H9 (cell line): ENCODE measurements around the gene FAT1. TPM values are rescaled to one million over a fixed set of nuclear protein-coding genes. Genes with fewer than 3 reads are reported as not detected.

Experiments used
- DNase-seq: peaks from one replicate; pipeline ENCODE4 v3.0.0-alpha.2; 2017
- H2AFZ ChIP-seq: one replicate; pipeline ENCODE4 v1.6.1; 2013; ENCODE audit warnings: mild to moderate bottlenecking, low read length, control low read depth, moderate library complexity
- H2AK5ac ChIP-seq: 2 replicates; pipeline ENCODE4 v1.6.1; 2013; ENCODE audit warnings: low read length, control low read depth, mixed read lengths; ENCODE audit not compliant: insufficient read length
- H2BK120ac ChIP-seq: one replicate; pipeline ENCODE4 v1.6.1; 2013; ENCODE audit warnings: low read depth, mild to moderate bottlenecking, low read length, control low read depth, inconsistent platforms; ENCODE audit not compliant: poor library complexity, severe bottlenecking
- H2BK12ac ChIP-seq: 2 replicates; pipeline ENCODE4 v1.6.1; 2013; ENCODE audit warnings: low read length, control low read depth, mixed read lengths, low read depth; ENCODE audit not compliant: insufficient read length
- H2BK15ac ChIP-seq: 2 replicates; pipeline ENCODE4 v1.6.1; 2013; ENCODE audit warnings: low read depth, low read length, control low read depth
- H2BK20ac ChIP-seq: one replicate; pipeline ENCODE4 v1.6.1; 2013; ENCODE audit warnings: low read depth, mild to moderate bottlenecking, low read length, control low read depth, inconsistent platforms; ENCODE audit not compliant: poor library complexity, severe bottlenecking
- H2BK5ac ChIP-seq: 2 replicates; pipeline ENCODE4 v1.6.1; 2013; ENCODE audit warnings: low read length, control low read depth, mixed read lengths; ENCODE audit not compliant: insufficient read length
- H3K14ac ChIP-seq: 2 replicates; pipeline ENCODE4 v1.6.1; 2013; ENCODE audit warnings: low read length, control low read depth; ENCODE audit not compliant: insufficient read depth
- H3K18ac ChIP-seq: 2 replicates; pipeline ENCODE4 v1.6.1; 2013; ENCODE audit warnings: low read depth, mild to moderate bottlenecking, mixed read lengths, low read length, control low read depth; ENCODE audit not compliant: insufficient read length
- H3K23ac ChIP-seq: 2 replicates; pipeline ENCODE4 v1.6.1; 2013; ENCODE audit warnings: low read length, control low read depth, mixed read lengths, low read depth; ENCODE audit not compliant: insufficient read length
- H3K23me2 ChIP-seq: 2 replicates; pipeline ENCODE4 v1.6.1; 2013; ENCODE audit warnings: low read depth, mild to moderate bottlenecking, mixed read lengths, low read length, control low read depth; ENCODE audit not compliant: insufficient read length, poor library complexity, severe bottlenecking
- H3K27ac ChIP-seq: 2 replicates; pipeline ENCODE4 v1.5.1; 2013; ENCODE audit warnings: low read length, control low read depth, mixed read lengths, low read depth; ENCODE audit not compliant: insufficient read length
- H3K27me3 ChIP-seq: 2 replicates; pipeline ENCODE4 v1.6.1; 2013; ENCODE audit warnings: low read length, control low read depth, inconsistent platforms; ENCODE audit not compliant: insufficient read depth
- H3K4ac ChIP-seq: 2 replicates; pipeline ENCODE4 v1.6.1; 2013; ENCODE audit warnings: low read depth, mild to moderate bottlenecking, control low read depth, inconsistent platforms, low read length, moderate library complexity
- H3K4me1 ChIP-seq: 2 replicates; pipeline ENCODE4 v1.6.1; 2013; ENCODE audit warnings: low read length, control low read depth, inconsistent platforms; ENCODE audit not compliant: insufficient read depth
- H3K4me2 ChIP-seq: 2 replicates; pipeline ENCODE4 v1.6.1; 2013; ENCODE audit warnings: low read length, control low read depth, mixed read lengths; ENCODE audit not compliant: insufficient read length, insufficient read depth
- H3K56ac ChIP-seq: 2 replicates; pipeline ENCODE4 v1.6.1; 2013; ENCODE audit warnings: low read depth, mild to moderate bottlenecking, mixed read lengths, low read length, control low read depth; ENCODE audit not compliant: insufficient read length
- H3K79me1 ChIP-seq: 2 replicates; pipeline ENCODE4 v1.6.1; 2013; ENCODE audit warnings: low read depth, mild to moderate bottlenecking, moderate library complexity, low read length, control low read depth, inconsistent platforms; ENCODE audit not compliant: insufficient read depth, poor library complexity, severe bottlenecking
- H3K79me2 ChIP-seq: 2 replicates; pipeline ENCODE4 v1.6.1; 2013; ENCODE audit warnings: low read length, control low read depth, inconsistent platforms; ENCODE audit not compliant: insufficient read depth
- H3K9ac ChIP-seq: 2 replicates; pipeline ENCODE4 v1.6.1; 2013; ENCODE audit warnings: low read length, control low read depth, mixed read lengths; ENCODE audit not compliant: insufficient read length; ENCODE audit errors: extremely low read depth
- H3K9me3 ChIP-seq: one replicate; pipeline ENCODE4 v1.6.1; 2013; ENCODE audit warnings: low read depth, low read length, inconsistent platforms; ENCODE audit not compliant: control insufficient read depth
- H3T11ph ChIP-seq: one replicate; pipeline ENCODE4 v1.6.1; 2013; ENCODE audit warnings: mild to moderate bottlenecking, low read length, control low read depth, inconsistent platforms
- H4K20me1 ChIP-seq: one replicate; pipeline ENCODE4 v1.6.1; 2013; ENCODE audit not compliant: control insufficient read depth, insufficient read length, insufficient read depth
- H4K5ac ChIP-seq: 2 replicates; pipeline ENCODE4 v1.6.1; 2013; ENCODE audit warnings: low read depth, mild to moderate bottlenecking, mixed read lengths, low read length, control low read depth; ENCODE audit not compliant: insufficient read length
- H4K8ac ChIP-seq: replicated peaks from 2 replicates; pipeline ENCODE4 v1.6.1; 2013; ENCODE audit warnings: low read length, control low read depth, mixed read lengths, low read depth; ENCODE audit not compliant: insufficient read length
- H4K91ac ChIP-seq: 2 replicates; pipeline ENCODE4 v1.6.1; 2013; ENCODE audit warnings: low read depth, mild to moderate bottlenecking, moderate library complexity, mixed read lengths, low read length, control low read depth; ENCODE audit not compliant: insufficient read length
- H3K27ac Mint-ChIP-seq, 3 experiments: 2 replicates in 2 of 3; 3 replicates in 1 of 3; pipeline ENCODE4 v1.8.0; 2020 to 2021; ENCODE audit warnings: mixed read lengths in 3 of 3, mild to moderate bottlenecking in 1 of 3, moderate library complexity in 1 of 3
- H3K27me3 Mint-ChIP-seq: 2 replicates; pipeline ENCODE4 v1.8.0; 2021; ENCODE audit warnings: low read depth, mild to moderate bottlenecking, moderate library complexity, mixed read lengths
- H3K36me3 Mint-ChIP-seq, 3 experiments: 2 replicates in 2 of 3; 3 replicates in 1 of 3; pipeline ENCODE4 v1.8.0; 2020 to 2021; ENCODE audit warnings: low read depth in 3 of 3, mixed read lengths in 3 of 3; ENCODE audit not compliant: insufficient read depth in 1 of 3
- H3K4me1 Mint-ChIP-seq, 2 experiments: 2 replicates each; pipeline ENCODE4 v1.8.0; 2020; ENCODE audit warnings: mixed read lengths in 2 of 2
- H3K4me3 Mint-ChIP-seq, 2 experiments: 2 replicates in 1 of 2; 3 replicates in 1 of 2; pipeline ENCODE4 v1.8.0; 2020 to 2021; ENCODE audit warnings: mild to moderate bottlenecking in 2 of 2, mixed read lengths in 2 of 2, moderate library complexity in 1 of 2
- H3K9me3 Mint-ChIP-seq, 2 experiments: 2 replicates in 1 of 2; 3 replicates in 1 of 2; pipeline ENCODE4 v1.8.0; 2020; ENCODE audit warnings: mild to moderate bottlenecking in 2 of 2, mixed read lengths in 2 of 2, moderate library complexity in 1 of 2
- WGBS: extraction: QIAGEN DNeasy Blood & Tissue Kit; methylation state at CpG from one replicate; pipeline ENCODE4 v1.1.7; 2013; ENCODE audit warnings: missing lambda C conversion rate, low lambda C conversion rate, mixed read lengths; ENCODE audit not compliant: insufficient read length; ENCODE audit errors: extremely low coverage; 5-methylcytosine and 5-hydroxymethylcytosine counted together
- total RNA-seq: library from RNA; stranded (reverse); gene quantifications from 2 replicates; pipeline ENCODE4 v1.2.1, GENCODE V29; 2021
- TF ChIP-seq, protein P1 (sequence below): fragments of 200-600 bp; sonication (generic); conservative IDR thresholded peaks from 3 replicates; pipeline ENCODE4 v1.8.0; 2021; ENCODE audit warnings: antibody characterized with exemption, mild to moderate bottlenecking

The FAT1 gene
- total RNA-seq, 1 experiment from 2014 or later: 173 TPM

GRCh38 chr4:186658657-186659056, 65.0 kb downstream of the FAT1 start:
- peaks cover 8 to 50% (median 34%) of the 10 kb centered on the region in 3 experiments; a peak in 6 of 7 replicates for H3K36me3 Mint-ChIP-seq
- H3K14ac ChIP-seq: no peak overlapping the region
- no peak overlapping the region for H3K4me2 ChIP-seq
- H2BK120ac ChIP-seq: no peak overlapping the region
- no peak overlapping the region for H3K9ac ChIP-seq
- no peak overlapping the region for H2AFZ ChIP-seq
- H3K4me3 Mint-ChIP-seq: no peak overlapping the region
- no peak overlapping the region for H3K56ac ChIP-seq
- H3K9me3 Mint-ChIP-seq: no peaks in the 10 kb centered on the region
- H3K27me3 ChIP-seq: no peaks in the 10 kb centered on the region
- no peaks in the 10 kb centered on the region for H3K23me2 ChIP-seq
- H3K9me3 ChIP-seq: no peaks in the 10 kb centered on the region
- H3K27ac Mint-ChIP-seq: peak overlapping the region in 2 of 3 experiments; percentile 1 to 14; a peak in 3 of 7 replicates
- H4K5ac ChIP-seq: no peak overlapping the region
- H3K18ac ChIP-seq: no peak overlapping the region
- no peak overlapping the region for H3T11ph ChIP-seq
- TF ChIP-seq, protein P1, sequence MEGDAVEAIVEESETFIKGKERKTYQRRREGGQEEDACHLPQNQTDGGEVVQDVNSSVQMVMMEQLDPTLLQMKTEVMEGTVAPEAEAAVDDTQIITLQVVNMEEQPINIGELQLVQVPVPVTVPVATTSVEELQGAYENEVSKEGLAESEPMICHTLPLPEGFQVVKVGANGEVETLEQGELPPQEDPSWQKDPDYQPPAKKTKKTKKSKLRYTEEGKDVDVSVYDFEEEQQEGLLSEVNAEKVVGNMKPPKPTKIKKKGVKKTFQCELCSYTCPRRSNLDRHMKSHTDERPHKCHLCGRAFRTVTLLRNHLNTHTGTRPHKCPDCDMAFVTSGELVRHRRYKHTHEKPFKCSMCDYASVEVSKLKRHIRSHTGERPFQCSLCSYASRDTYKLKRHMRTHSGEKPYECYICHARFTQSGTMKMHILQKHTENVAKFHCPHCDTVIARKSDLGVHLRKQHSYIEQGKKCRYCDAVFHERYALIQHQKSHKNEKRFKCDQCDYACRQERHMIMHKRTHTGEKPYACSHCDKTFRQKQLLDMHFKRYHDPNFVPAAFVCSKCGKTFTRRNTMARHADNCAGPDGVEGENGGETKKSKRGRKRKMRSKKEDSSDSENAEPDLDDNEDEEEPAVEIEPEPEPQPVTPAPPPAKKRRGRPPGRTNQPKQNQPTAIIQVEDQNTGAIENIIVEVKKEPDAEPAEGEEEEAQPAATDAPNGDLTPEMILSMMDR: no peak
- no peak overlapping the region for H3K4ac ChIP-seq
- DNase-seq: no peak
- H3K79me1 ChIP-seq: peaks cover 3% of the 10 kb centered on the region
- H3K79me2 ChIP-seq: no peaks in the 10 kb centered on the region
- H3K27ac ChIP-seq: no peak overlapping the region
- no peaks in the 10 kb centered on the region for H3K27me3 Mint-ChIP-seq
- no peak overlapping the region for H2BK15ac ChIP-seq
- H2BK12ac ChIP-seq: no peak overlapping the region
- no peak overlapping the region for H2BK20ac ChIP-seq
- H4K20me1 ChIP-seq: no peaks in the 10 kb centered on the region
- no peak overlapping the region for H4K8ac ChIP-seq
- no CpG with 5 or more reads among the region's 20 CpGs for WGBS
- H3K4me1 ChIP-seq: peaks cover 3% of the 10 kb centered on the region; the same call in 1 of the 2 replicates
- H3K4me1 Mint-ChIP-seq: peaks cover 24 to 35% of the 10 kb centered on the region in 2 experiments
- no peak overlapping the region for H3K23ac ChIP-seq
- H4K91ac ChIP-seq: no peak overlapping the region
- no peak overlapping the region for H2AK5ac ChIP-seq
- no peak overlapping the region for H2BK5ac ChIP-seq
